SH-SY5Y (cell line): Measurements from ENCODE around the gene C3orf38.
A peak's percentile ranks its signal among the peaks of the same experiment; 100 is the strongest.

ENCODE experiments used
- GATA2 ChIP-seq: IDR thresholded peaks from 2 replicates; pipeline ENCODE4 v1.6.1; 2011; ENCODE audit warnings: mild to moderate bottlenecking, low read depth, low read length
- GATA3 ChIP-seq: IDR thresholded peaks from 2 replicates; pipeline ENCODE4 v1.6.1; 2011; ENCODE audit warnings: low read depth, mild to moderate bottlenecking, low read length, moderate library complexity

C3orf38 gene

DNA sequence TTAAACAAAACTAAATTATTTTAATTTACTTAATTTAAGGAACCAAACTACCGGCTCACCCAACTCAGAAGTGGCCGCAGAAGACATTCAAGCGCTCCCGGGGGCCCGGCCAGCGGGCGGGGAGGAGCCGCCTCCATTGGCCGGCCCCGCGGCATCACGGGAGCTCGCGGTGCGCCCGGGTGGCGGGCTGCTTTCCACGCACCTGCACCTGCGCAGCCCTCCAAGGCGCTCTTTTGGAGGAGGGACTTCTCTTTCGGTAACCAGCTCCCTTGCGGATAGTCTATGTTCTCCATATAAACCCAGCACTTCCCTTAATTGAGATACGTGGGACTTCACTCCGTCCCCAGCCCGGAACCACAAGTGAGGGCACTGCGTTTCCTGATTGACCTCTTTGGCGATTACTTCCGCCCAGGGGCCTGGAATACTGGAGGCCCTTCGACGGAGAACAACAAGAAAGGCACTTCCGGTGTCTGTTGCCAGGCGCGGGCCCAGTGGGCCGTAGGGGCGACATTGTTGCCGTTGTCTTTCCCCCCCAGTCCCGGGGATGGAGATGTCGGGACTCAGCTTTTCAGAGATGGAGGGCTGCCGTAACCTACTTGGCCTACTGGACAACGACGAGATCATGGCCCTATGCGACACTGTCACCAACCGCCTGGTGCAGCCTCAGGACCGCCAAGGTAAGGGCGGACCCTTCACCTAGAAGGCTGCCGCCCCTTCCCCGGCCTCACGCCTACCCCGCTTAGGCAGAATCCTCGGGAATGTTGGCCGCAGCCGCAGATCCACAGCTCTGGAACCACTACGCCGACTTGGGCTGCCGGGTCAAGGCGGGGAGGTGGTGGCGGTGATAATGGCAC, at the start of gene C3orf38:
Gene C3orf38, plus strand, starts transcription at position 451 of the 854 bp plus-strand sequence. Its CDS starts 94 bp downstream, at position 545.
- TF ChIP-seq GATA3 (no peak), GATA2 (no peak)

DNA sequence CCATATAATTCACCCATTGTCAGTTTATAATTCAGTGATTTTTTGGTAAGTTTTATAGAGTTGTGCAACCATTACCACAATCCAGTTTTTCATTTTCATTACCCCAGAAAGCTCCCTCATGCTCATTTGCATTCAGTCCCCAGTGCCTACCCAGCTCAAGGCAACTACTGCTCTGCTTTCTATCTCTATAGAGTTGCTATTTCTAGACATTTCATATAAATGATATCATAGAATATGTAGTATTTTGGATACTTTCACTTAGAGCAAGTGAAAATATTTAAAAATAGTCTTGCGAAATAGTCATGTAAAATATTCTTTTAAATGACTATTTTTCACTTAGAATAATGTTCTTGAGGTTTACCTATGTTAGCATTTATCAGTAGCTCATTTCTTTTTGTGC, 48.6 kb upstream of the C3orf38 start:
- TF ChIP-seq GATA2 = no peak
- TF ChIP-seq GATA3 = no peak

DNA sequence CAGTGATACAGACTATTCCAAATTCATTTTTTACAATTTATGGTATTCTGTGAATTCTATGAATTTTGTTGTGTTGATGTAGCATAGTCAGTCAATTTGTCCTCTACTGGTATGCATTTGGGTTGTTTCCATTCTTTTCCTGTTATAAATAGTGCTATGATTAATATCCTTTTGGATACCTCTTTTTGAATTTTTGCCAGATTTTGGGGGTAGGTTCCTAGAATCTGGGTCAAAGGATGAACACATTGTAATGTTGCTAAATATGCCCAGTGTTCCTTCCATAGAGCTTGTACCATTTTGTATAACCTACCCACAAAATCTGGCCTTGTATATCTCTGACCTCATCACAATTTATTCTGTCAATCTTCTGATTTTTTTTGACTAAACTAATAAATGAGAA, 44.4 kb upstream of the C3orf38 start:
- TF ChIP-seq GATA2 (no peak), GATA3 (no peak)

DNA sequence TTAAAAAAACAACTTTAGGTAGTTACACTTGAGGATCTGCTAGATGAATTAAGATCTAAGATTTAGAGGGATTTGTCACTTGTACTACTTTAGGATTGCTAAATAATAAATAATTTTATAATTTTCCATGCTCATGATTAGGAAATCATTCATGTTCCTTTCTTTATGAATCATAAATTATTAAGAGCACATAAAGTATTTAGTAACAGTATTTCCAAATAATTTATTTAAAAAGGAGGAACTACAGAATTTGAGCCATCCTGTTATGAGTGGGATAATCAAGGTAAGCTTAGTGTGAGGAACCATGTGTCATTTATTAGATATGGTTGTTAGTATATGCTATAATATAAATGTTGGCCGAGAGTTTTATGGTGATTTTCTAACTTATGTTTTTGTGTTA, 37.5 kb upstream of the C3orf38 start:
- TF ChIP-seq GATA2 (no peak), GATA3 (no peak)

GRCh38 chr3:88113311-88114162, 36.2 kb upstream of the C3orf38 start:
- TF ChIP-seq GATA2 (no peak), GATA3 (no peak)

- no peak for TF ChIP-seq GATA2
- TF ChIP-seq GATA3 = no peak
Measured at GRCh38 chr3:88114878-88115549, 34.7 kb upstream of the C3orf38 start.

- TF ChIP-seq GATA2 (no peak), GATA3 (no peak)
Measured at GRCh38 chr3:88117683-88118082, 32.1 kb upstream of the C3orf38 start.

GRCh38 chr3:88123526-88123925, 26.2 kb upstream of the C3orf38 start:
- TF ChIP-seq GATA2 (no peak), GATA3 (no peak)

- TF ChIP-seq GATA2 = no peak
Measured at GRCh38 chr3:88131695-88132094, 18.1 kb upstream of the C3orf38 start.

GRCh38 chr3:88132894-88133293, 16.9 kb upstream of the C3orf38 start:
- TF ChIP-seq GATA2 = no peak
- TF ChIP-seq GATA3 = no peak

DNA sequence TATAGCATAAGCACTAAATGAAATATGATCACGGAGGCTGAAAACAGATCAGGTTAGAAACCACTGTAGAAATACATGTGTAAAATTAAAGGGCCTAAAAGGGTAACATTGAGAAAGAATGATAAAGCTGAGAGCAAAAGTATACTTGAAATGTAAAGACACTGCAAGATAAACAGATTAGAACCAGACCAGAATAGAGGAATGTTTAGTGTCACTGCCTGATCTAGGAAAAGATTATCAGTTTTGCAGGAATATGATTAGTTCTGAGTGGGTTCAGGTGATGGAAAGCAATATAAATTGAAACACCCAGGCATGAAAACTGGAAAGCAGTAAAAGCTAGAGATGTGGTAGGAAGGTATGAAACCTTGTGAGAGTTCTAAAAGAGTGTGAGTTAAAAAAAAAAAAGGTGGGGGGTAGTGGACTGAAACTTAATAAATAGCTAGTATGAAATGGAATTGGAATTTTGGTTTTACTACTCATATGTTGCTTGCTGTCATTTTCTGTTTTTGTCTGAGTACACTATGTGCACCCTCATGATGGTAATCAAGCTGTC, 16.0 kb upstream of the C3orf38 start:
- peak; percentile 47; the same call in 1 of the 2 replicates for TF ChIP-seq GATA2
- TF ChIP-seq GATA3 = peak; percentile 67

DNA sequence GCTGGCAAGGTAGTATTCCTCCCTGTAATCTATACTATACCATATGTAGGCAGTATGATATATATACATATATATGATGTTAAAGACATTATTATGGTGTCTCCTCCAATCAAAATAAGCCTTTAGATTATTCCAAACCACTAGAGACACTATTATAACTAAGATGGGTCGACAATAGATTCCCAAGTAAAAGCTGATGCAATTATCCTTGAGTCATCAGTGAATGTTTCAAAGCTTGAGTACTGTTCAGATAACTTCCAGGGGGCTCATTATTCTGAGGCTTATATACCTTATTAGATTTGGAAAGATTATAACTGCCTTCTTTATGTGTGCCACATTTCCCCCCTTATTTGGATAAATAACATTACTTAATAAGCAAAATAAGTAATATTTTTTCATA, 11.9 kb upstream of the C3orf38 start:
- TF ChIP-seq GATA2 (no peak), GATA3 (no peak)

DNA sequence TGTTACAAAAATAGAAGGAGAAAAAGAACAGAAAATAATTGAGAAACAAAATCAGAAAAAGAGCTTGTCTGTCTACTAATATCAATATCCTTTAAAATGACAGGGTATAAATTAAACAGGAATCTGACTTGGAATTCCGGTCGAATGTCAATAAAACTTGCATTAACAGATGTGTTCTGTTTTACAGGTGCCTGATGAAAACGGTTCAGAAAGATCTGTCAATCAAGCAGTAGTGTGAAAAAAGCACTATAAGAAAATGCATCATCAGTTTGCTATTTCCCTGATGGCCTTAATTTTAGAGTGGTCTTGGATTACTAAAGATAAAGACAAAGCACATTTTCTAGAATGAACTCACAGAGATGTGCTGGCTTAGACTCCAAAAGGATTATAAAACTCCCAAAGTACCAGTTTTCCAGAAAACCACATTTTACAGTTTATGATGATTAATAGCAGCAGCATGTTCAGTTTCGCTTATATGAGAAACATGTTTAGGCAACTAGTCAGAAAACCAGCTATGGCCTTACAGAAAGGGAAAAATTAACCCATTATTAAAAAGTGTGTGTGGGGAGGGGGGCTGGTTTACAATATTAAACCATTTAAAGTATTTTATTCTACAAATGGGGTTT, 8.2 kb upstream of the C3orf38 start:
- TF ChIP-seq GATA3 = no peak
- TF ChIP-seq GATA2 = no peak

- TF ChIP-seq GATA3 = no peak
- TF ChIP-seq GATA2 = no peak
Measured at GRCh38 chr3:88142094-88142624, 7.6 kb upstream of the C3orf38 start.
